Glutamatergic neuron (in vitro differentiated cells): ENCODE data around the gene CDS2. TPM values are rescaled to one million over a fixed set of nuclear protein-coding genes. Genes with fewer than 3 reads are reported as not detected.

Experiments
- DNase-seq: peaks from one replicate; pipeline ENCODE4 v3.0.0; 2022
- H3K27ac Mint-ChIP-seq: one replicate; pipeline ENCODE4 v1.8.0; 2020; ENCODE audit warnings: mild to moderate bottlenecking, mixed read lengths, inconsistent platforms; ENCODE audit not compliant: unreplicated experiment
- H3K27me3 Mint-ChIP-seq: one replicate; pipeline ENCODE4 v1.8.0; 2020; ENCODE audit warnings: mild to moderate bottlenecking, moderate library complexity, mixed read lengths, inconsistent platforms; ENCODE audit not compliant: unreplicated experiment
- H3K36me3 Mint-ChIP-seq: one replicate; pipeline ENCODE4 v1.8.0; 2020; ENCODE audit warnings: mild to moderate bottlenecking, mixed read lengths, inconsistent platforms; ENCODE audit not compliant: unreplicated experiment
- H3K4me1 Mint-ChIP-seq: one replicate; pipeline ENCODE4 v1.8.0; 2020; ENCODE audit warnings: mild to moderate bottlenecking, low read depth, mixed read lengths, inconsistent platforms; ENCODE audit not compliant: unreplicated experiment
- H3K4me3 Mint-ChIP-seq: one replicate; pipeline ENCODE4 v1.8.0; 2020; ENCODE audit warnings: mild to moderate bottlenecking, mixed read lengths, inconsistent platforms; ENCODE audit not compliant: unreplicated experiment
- H3K9me3 Mint-ChIP-seq: one replicate; pipeline ENCODE4 v1.8.0; 2020; ENCODE audit warnings: mild to moderate bottlenecking, moderate library complexity, mixed read lengths, inconsistent platforms; ENCODE audit not compliant: unreplicated experiment
- total RNA-seq: library from RNA; stranded (reverse); fragmentation: NEBNext Ultra II Directional; extraction: Animal tissue kit (Norgen Biotek cat#: 25700); gene quantifications from one replicate; pipeline ENCODE4 v1.2.1, GENCODE V29; 2021; ENCODE audit not compliant: unreplicated experiment
- TF ChIP-seq, protein P1 (sequence below): fragments of 200-600 bp; sonication (generic); IDR thresholded peaks from one replicate; pipeline ENCODE4 v1.5.0; 2021; ENCODE audit not compliant: partially characterized antibody, unreplicated experiment

CDS2 gene
- total RNA-seq, 1 donor from 2014 or later: 153 TPM

DNA sequence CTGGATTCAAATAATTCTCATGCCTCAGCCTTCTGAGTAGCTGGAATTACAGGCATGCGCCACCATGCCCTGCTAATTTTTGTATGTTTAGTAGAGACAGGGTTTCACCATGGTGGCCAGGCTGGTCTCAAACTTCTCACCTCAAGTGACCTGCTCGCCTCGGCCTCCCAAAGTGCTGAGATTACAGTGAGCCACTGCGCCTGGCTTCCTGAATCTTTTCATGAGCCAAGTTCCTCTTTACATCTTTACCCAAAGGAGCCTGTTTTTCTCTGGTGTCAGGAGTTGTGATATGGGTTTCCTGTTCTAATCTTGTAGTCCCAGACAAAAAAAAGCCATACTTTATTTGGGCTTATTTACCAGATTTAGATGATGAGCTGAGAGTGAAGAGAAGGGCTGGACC is 41.4 kb upstream of the CDS2 start:
- no peaks in the 10 kb centered on the region for H3K9me3 Mint-ChIP-seq
- no peak overlapping the region for H3K4me3 Mint-ChIP-seq
- TF ChIP-seq, protein P1, sequence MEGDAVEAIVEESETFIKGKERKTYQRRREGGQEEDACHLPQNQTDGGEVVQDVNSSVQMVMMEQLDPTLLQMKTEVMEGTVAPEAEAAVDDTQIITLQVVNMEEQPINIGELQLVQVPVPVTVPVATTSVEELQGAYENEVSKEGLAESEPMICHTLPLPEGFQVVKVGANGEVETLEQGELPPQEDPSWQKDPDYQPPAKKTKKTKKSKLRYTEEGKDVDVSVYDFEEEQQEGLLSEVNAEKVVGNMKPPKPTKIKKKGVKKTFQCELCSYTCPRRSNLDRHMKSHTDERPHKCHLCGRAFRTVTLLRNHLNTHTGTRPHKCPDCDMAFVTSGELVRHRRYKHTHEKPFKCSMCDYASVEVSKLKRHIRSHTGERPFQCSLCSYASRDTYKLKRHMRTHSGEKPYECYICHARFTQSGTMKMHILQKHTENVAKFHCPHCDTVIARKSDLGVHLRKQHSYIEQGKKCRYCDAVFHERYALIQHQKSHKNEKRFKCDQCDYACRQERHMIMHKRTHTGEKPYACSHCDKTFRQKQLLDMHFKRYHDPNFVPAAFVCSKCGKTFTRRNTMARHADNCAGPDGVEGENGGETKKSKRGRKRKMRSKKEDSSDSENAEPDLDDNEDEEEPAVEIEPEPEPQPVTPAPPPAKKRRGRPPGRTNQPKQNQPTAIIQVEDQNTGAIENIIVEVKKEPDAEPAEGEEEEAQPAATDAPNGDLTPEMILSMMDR: no peak
- peaks cover 2% of the 10 kb centered on the region for H3K27me3 Mint-ChIP-seq
- no peaks in the 10 kb centered on the region for H3K36me3 Mint-ChIP-seq
- H3K4me1 Mint-ChIP-seq: no peaks in the 10 kb centered on the region
- DNase-seq: no peak
- no peak overlapping the region for H3K27ac Mint-ChIP-seq

DNA sequence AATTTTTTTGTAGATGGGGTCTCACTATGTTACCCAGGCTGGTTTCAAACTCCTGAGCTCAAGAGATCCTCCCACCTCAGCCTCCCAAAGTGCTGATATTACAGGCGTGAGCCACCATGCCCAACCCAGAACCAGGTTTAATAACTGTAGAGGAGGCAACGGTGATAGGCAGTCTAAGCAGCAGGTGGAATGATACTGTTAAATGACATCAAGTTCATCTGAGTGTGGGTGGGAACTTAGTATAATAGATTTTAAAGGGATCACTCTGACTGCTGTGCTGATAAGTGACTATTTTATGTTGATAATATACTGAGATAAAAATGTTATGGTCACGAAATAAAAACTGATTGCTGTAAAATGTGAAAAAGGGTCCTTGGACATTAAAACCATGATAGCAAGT is 38.1 kb upstream of the CDS2 start:
- Mint-ChIP-seq H3K4me1 (no peaks in the 10 kb centered on the region), H3K4me3 (no peak overlapping the region), H3K27ac (no peak overlapping the region), H3K36me3 (no peaks in the 10 kb centered on the region), H3K27me3 (no peaks in the 10 kb centered on the region), H3K9me3 (no peaks in the 10 kb centered on the region)
- DNase-seq: no peak
- TF ChIP-seq, protein P1: no peak

DNA sequence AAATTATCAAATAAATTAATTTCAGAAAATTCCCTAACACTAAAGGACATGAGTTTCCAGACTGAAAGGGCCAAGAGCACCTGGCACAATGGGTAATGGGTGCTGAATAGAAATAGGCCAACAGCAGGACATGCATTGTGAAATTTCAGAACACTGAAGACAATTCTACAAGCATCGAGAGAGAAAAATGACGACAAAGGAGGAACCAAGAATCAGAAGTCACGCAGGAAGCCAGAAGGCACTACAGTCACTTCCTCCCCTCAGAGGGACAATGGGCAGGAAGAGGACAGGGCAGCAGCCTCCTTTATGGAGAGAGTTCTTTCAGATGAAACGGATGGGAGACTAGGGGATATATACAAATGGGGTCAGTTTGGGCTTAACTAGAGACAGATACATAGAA is 36.6 kb upstream of the CDS2 start:
- no peaks in the 10 kb centered on the region for H3K36me3 Mint-ChIP-seq
- H3K4me1 Mint-ChIP-seq: no peaks in the 10 kb centered on the region
- no peak for DNase-seq
- H3K27ac Mint-ChIP-seq: no peak overlapping the region
- no peaks in the 10 kb centered on the region for H3K27me3 Mint-ChIP-seq
- no peak overlapping the region for H3K4me3 Mint-ChIP-seq
- no peaks in the 10 kb centered on the region for H3K9me3 Mint-ChIP-seq
- TF ChIP-seq, protein P1: no peak

DNA sequence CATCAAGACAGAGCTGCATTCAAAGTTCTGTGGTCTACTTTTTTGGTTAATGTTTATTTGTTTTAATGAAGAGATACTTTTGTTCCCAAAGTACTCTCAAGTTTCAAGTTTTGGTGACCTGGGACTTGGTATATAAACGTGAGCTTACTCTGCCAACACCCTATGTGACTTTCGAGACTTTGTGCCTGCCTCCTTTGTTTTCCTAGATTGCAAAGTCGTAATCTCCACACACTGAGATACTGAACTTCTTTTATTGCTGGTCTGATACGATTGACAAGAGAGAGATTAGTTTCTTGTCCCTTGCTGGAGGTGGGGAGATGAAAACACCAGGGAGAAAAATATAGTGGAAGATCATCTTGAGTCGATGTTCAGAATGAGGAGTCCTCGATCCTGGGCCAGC is 34.9 kb upstream of the CDS2 start:
- Mint-ChIP-seq H3K36me3 (no peaks in the 10 kb centered on the region), H3K9me3 (peaks cover 3% of the 10 kb centered on the region), H3K4me1 (peaks cover 5% of the 10 kb centered on the region), H3K27me3 (peaks cover 2% of the 10 kb centered on the region), H3K4me3 (no peak overlapping the region), H3K27ac (no peak overlapping the region)
- no peak for DNase-seq
- TF ChIP-seq, protein P1: no peak

DNA sequence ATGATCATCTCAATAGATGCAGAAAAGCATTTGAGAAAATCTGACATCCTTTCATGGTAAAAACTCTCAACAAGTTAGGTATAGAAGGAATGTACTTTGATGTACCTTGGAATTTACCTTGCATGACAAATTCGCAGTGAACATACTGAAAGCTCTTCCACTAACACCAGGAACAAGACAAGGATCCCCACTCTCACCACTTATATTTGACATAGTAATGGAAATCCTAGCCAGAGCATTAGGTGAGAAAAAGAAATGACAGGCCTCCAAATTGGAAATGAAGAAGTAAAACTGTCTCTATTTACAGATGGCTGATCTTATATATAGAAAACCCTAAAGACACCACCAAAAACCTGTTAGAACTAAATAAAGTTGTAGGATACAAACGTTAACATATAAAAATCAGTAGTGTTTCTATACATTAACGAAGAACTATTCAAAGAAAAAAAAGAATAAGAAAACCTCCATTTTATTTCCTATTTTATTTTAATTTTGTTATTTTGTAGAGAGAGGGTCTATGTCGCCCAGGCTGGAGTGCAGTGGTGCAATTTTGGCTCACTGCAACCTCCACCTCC is 34.0 kb upstream of the CDS2 start:
- no peak overlapping the region for H3K27ac Mint-ChIP-seq

More for the DNA sequence above, 34.0 kb upstream of the CDS2 start:
- peaks cover 2% of the 10 kb centered on the region for H3K27me3 Mint-ChIP-seq
- no peaks in the 10 kb centered on the region for H3K36me3 Mint-ChIP-seq
- no peak for DNase-seq
- TF ChIP-seq, protein P1: no peak
- peaks cover 5% of the 10 kb centered on the region for H3K4me1 Mint-ChIP-seq
- no peak overlapping the region for H3K4me3 Mint-ChIP-seq
- peaks cover 3% of the 10 kb centered on the region for H3K9me3 Mint-ChIP-seq
